ENCODE measurements around the gene CHERP.

The CHERP gene

GRCh38 chr19:16542045-16542909 lies at the start of gene CHERP:
TSS of gene CHERP (minus strand) at chr19:16542437. CDS start at chr19:16542378, 59 bp downstream.
- DNase-seq (ENCODE audit: low spot score) = peak; percentile 93

- no peak for DNase-seq (ENCODE audit: low spot score)
Measured at GRCh38 chr19:16590876-16591802, 48.9 kb upstream of the CHERP start.

- DNase-seq (ENCODE audit: low spot score) = no peak
Measured at GRCh38 chr19:16589917-16590316, 47.7 kb upstream of the CHERP start.

- DNase-seq (ENCODE audit: low spot score) = no peak
Measured at GRCh38 chr19:16588824-16589577, 46.8 kb upstream of the CHERP start.

GRCh38 chr19:16587833-16588823 lies 45.9 kb upstream of the CHERP start:
- no peak for DNase-seq (ENCODE audit: low spot score)

- no peak for DNase-seq (ENCODE audit: low spot score)
Measured at GRCh38 chr19:16586991-16587832, 45.0 kb upstream of the CHERP start.

GRCh38 chr19:16586477-16586871 lies 44.2 kb upstream of the CHERP start:
- DNase-seq (ENCODE audit: low spot score) = no peak

GRCh38 chr19:16585808-16586476 lies 43.7 kb upstream of the CHERP start:
- DNase-seq (ENCODE audit: low spot score) = no peak

- no peak for DNase-seq (ENCODE audit: low spot score)
Measured at GRCh38 chr19:16585094-16585801, 43.0 kb upstream of the CHERP start.

- DNase-seq (ENCODE audit: low spot score) = peak; percentile 79
Measured at GRCh38 chr19:16584248-16585093, 42.2 kb upstream of the CHERP start.

- no peak for DNase-seq (ENCODE audit: low spot score)
Measured at GRCh38 chr19:16582486-16583261, 40.4 kb upstream of the CHERP start.

GRCh38 chr19:16581971-16582343 lies 39.7 kb upstream of the CHERP start:
- DNase-seq (ENCODE audit: low spot score) = no peak

- no peak for DNase-seq (ENCODE audit: low spot score)
Measured at GRCh38 chr19:16581145-16581970, 39.1 kb upstream of the CHERP start.

- no peak for DNase-seq (ENCODE audit: low spot score)
Measured at GRCh38 chr19:16579381-16579780, 37.1 kb upstream of the CHERP start.

GRCh38 chr19:16577531-16577985 lies 35.3 kb upstream of the CHERP start:
- no peak for DNase-seq (ENCODE audit: low spot score)
